MM.1S (cell line): Measurements from ENCODE around the gene CDH4.

ENCODE experiments used
- EZH2 ChIP-seq: fragments of 300-600 bp; sonication (generic); optimal IDR thresholded peaks from 2 replicates; pipeline ENCODE3; 2017; ENCODE audit warnings: low read depth, mild to moderate bottlenecking, antibody characterized with exemption, low read length, mixed read lengths
- TF ChIP-seq, protein P1 (sequence below): fragments of 300-600 bp; sonication (generic); IDR thresholded peaks from 2 replicates; pipeline ENCODE4 v1.5.1; 2016; ENCODE audit warnings: antibody characterized with exemption, low read length, mixed read lengths

DNA sequence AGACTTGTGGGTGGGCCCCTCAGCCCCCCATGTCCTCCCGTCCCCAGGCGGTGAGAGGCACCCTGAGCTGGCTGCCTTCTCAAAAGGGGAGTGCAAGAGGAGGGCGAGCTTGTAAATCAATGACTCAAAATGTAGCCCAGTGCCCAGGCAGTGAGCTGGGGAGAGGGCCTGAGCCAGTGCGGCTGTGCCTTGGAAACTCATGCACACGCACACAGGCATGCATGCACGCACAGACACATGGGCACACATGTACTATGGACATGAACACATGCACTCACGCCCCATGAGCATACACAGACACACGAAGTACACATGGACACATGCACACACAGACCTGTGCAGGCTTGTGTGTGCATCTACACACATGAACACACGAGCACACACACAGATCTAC, 680.1 kb downstream of the CDH4 start:
- TF ChIP-seq, protein P1, sequence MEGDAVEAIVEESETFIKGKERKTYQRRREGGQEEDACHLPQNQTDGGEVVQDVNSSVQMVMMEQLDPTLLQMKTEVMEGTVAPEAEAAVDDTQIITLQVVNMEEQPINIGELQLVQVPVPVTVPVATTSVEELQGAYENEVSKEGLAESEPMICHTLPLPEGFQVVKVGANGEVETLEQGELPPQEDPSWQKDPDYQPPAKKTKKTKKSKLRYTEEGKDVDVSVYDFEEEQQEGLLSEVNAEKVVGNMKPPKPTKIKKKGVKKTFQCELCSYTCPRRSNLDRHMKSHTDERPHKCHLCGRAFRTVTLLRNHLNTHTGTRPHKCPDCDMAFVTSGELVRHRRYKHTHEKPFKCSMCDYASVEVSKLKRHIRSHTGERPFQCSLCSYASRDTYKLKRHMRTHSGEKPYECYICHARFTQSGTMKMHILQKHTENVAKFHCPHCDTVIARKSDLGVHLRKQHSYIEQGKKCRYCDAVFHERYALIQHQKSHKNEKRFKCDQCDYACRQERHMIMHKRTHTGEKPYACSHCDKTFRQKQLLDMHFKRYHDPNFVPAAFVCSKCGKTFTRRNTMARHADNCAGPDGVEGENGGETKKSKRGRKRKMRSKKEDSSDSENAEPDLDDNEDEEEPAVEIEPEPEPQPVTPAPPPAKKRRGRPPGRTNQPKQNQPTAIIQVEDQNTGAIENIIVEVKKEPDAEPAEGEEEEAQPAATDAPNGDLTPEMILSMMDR = no peak
- no peak for TF ChIP-seq EZH2
